DMS53 treated with DMSO at 0.1 percent for 48 hours (cell line): ENCODE data around the gene SART3.
"Not testable (repeated sequence)": the region's sequence is repeated elsewhere in the genome, so short reads cannot be mapped to it uniquely, and the experiment has no call there.

Source experiments
- DNase-seq: peaks from one replicate; lab custom pipeline; 2025; ENCODE audit not compliant: unreplicated experiment; lab: John Stamatoyannopoulos, UW

SART3 gene

GRCh38 chr12:108597559-108598471 lies 36.8 kb upstream of the SART3 start, which contains the start of gene TMEM119:
TMEM119 (minus strand) TSS chr12:108598084; CDS start chr12:108592383, 5,701 bp downstream.
- DNase-seq, result no peak

DNA sequence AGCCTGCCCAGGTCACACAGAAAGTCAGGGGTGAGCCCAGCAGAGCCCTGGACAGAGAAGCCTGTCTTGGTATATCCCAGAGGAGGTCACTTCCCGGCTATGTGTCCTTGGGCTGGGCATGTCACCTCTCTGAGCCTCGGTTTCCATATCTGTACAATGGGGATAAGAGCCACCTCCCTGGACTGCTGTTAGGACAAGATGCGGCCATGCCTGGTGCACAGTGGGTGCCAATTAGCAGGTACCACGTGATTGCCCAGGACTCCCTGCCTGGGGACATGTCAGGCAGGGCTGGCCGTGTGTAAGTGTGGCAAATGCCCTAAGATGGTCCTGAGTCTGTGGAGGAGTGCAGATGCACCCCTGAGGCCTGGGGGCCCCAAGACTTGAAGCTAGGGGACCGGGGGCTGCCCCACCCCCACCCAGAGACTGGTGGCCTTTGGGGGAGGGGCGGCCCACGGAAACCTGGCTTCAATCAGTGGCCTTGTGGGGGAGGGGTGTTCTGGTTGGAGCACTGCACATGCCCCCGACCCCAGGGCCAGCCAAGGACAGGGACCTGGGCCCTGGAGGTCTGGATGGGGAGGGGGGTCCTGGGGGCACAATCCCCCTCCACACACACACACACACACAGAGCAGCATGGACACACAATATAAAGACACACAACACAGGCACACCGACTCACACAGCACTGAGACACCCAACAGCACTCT lies 36.0 kb upstream of the SART3 start:
- no peak for DNase-seq

- DNase-seq, result no peak
Observed at GRCh38 chr12:108595711-108596647, 35.0 kb upstream of the SART3 start.

DNA sequence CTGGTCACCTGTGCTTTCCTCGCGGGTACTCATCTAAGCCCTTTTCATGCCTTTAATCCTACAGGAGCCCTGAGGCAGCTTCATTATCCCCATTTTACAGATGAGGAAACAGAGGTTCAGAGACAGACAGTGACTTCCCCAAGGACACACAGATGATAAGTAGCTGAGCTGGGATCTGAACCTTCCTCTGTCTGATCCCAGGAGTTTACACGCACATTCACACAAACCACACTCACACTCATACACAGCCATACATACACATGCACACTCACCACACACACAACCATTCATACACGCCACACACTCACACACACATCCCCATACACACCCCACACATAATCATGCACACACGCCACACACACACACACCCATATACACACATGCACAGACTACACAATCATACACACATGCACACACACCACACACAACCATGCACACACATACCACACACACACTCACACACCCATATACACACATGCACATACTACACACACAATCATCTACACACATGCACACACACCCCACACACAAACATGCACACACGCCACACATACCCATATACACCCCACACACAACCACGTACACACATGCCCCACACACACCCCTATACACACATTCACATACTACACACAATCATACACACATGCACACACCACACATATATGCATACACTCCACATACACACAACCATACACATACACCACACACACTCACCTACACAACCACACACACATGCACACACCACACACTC lies 34.2 kb upstream of the SART3 start:
- no peak for DNase-seq

GRCh38 chr12:108594323-108594903 lies 33.4 kb upstream of the SART3 start:
- no peak for DNase-seq

DNA sequence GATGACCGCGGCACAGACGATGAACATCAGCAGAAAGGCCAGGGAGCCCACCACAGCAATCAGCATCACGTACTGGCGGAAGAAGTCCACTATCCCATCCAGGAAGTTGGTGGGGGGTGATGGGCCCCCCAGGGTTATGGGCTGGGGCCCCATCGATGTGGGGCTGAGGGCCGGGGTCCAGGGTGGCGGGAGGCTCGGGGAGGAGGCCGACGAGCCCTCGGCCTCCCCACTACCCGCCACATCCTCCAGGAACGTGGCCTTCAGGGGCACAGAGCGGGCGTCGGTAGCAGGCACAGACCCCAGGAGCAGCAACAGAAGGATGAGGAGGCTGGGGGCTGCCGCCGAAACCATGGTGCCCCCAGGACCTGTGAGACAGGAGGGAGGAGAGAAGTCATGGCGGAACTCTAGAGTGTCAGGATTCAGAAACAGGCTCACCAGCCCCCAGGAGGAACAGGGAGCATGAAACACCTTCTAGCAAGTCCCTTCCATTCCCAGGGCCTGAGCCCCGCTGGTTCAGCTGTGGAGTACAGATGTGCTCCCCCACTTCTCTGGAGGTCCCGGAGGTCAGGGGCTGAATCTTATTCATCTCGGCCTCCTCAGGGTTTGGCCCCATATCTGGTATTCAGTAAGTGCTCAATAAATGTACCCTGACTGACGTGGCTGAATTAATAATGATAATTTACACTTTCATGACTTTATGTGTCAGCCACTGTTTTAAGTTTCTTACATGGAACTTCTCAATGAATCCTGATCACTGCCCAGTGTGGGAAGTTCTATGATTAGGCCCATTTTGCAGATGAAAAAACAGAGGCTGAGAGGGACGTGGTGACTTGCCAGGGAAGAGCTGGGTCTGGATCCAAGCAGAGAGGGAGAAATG lies 31.3 kb upstream of the SART3 start:
- DNase-seq, result no peak

DNA sequence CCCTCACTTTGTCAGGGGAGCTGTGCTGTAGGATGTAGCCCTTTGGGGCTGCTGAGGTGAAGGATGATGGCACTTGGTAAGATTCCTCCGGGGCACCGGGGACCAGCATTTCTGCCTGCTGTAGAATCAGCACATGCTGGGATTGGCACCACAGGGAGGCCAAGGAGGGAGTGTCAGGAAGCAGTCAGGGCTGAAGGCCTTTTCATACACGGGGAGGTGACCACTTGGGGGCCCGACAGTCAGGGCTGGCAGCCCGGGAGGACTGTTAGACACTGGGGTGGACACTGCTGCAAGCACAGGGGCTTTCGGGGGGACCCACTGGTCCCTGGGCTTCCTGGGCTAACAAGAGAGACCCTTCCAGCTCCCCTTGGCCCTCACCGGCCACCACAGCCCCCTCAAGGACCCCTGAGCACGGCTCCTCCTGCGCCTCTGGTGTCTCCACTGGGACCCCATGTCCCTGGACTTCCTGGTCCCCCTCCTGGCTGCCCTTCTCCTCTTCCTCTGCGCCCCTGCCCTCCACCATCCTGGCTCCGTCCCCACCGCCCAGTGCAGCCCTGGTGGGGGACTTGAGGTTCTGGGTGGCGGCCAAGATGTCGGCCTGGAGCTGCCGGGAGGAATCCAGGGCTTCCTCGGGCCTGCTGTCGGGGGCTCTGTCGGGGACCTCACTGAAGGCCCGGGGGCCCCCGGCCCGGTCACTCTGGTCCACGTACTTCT lies 30.5 kb upstream of the SART3 start:
- no peak for DNase-seq

GRCh38 chr12:108590463-108590862 lies 29.5 kb upstream of the SART3 start:
- not testable (repeated sequence) for DNase-seq

DNA sequence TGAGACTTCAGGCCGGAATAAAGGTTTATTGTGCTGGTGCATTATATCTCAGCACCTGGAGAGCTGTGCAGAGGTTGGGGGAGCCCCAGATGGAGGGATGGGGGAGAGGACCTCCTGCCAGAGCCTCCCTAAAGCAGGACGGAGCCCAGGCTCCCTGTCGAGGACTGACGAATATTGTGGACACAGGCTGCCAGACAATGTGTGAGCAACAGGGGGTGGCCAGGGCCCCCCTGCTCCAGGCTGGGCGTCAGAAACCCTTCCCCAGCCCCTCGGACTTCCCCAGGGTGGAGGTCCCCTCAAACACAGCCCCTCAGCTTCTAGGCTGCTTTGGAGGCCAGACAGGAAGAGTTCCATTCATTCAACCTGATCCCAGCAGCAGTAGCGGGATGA lies 28.9 kb upstream of the SART3 start:
- DNase-seq, result no peak

DNA sequence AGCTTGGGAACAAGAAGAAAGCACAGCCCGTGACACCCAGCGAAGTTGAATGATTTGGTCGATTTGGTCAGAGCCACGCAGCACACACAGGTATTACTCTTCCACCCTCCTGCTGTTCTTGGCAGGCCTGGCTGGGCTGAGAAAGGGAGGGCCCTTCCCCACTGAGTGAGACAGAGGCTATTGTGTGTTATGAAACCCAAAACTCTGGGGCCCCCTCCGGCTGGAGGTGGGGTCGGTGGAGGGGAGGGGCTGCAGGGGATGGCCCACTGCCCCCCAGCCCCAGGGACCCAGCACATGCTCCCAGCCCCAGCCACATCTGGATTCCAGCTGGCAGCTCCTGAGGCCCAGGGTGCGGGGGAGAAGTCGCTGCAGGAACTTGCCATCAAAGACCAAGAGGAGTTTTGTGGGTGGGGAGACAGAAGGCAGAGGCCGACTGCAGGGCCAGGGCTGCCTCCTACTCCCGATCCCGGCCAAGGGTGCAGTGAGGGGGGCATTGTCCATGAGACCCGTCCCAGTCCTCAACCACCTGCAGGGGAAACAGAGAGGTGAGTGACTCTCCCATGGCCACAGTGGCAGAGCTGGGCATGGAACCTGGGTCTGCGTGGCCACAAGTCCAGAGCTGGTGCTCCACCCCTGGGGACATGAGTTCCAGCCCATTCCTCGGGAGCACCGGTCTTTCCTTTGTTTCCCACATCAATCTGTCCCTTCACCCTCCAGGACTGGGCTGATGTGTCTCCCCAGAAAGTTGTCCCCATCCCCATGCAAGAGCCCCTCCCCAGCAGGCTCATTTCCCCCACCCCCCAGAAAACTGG lies 28.3 kb upstream of the SART3 start:
- DNase-seq, result no peak

DNA sequence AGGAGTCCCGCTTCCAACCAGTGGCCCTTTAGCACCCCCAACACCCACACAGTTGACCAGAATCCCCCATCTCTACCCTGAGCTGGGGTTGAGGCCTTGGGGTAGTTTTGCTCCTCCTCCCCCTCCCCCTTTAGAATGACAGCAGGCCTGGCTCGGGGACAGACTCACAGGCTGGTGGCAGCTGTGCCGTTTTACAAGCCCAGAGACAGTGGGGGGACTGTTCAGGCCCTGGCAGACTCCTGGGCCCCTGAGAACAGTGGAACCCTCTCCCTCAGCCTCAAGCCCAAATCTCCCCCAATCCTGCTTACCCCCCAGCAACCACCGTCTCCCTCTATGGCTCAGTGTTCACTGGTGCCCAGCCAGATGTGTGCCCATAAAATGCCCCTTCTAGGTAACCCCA lies 26.9 kb upstream of the SART3 start:
- DNase-seq, result no peak

GRCh38 chr12:108586306-108586705 lies 25.3 kb upstream of the SART3 start:
- DNase-seq, result no peak

DNA sequence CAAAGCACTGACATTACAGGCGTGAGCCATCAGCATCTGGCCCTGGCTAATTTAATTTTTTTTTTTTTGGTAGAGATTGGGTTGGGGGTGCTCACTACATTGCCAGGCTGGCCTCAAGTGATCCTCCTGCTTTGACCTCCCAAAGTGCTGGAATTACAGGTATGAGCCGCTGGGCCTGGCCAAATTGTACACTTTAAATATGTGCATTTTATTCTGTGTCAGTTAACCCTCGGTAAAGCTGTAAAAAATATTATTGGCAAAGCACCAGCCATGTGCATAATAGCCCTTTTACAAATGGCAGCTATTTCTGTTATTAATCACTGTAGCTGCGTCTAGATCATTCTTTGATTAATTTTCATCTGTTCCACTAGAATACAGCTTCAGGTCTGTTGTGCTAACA lies 24.9 kb upstream of the SART3 start:
- DNase-seq, result no peak

DNA sequence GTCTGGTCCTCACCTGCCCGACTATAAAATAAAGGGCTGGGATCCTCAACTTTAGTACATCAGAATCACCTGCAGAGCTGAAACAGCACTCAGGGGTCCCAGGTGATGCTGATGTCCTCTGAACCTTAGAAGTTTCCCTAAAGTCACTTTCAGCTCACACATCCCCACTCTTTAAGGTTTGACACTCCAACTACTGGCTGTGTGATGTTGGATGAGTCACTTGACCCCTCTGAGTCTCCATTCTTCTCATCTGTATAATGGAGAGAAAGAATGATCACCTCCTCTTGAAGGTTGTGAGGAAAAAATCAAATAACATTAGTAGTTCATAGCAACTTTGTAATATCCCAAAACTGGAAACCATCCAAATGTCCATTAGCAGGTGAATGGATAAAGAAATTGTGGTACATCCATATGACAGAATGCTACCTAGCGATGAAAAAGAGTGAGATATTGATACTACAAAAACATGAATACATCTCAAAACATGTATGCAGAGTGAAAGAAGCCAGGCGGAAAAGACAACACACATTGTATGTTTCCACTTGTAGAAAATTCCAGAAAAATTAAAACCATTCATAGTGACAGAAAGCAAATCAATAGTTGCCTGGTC lies 23.6 kb upstream of the SART3 start:
- DNase-seq, result no peak

- DNase-seq, result no peak
Observed at GRCh38 chr12:108583991-108584390, 23.0 kb upstream of the SART3 start.

DNA sequence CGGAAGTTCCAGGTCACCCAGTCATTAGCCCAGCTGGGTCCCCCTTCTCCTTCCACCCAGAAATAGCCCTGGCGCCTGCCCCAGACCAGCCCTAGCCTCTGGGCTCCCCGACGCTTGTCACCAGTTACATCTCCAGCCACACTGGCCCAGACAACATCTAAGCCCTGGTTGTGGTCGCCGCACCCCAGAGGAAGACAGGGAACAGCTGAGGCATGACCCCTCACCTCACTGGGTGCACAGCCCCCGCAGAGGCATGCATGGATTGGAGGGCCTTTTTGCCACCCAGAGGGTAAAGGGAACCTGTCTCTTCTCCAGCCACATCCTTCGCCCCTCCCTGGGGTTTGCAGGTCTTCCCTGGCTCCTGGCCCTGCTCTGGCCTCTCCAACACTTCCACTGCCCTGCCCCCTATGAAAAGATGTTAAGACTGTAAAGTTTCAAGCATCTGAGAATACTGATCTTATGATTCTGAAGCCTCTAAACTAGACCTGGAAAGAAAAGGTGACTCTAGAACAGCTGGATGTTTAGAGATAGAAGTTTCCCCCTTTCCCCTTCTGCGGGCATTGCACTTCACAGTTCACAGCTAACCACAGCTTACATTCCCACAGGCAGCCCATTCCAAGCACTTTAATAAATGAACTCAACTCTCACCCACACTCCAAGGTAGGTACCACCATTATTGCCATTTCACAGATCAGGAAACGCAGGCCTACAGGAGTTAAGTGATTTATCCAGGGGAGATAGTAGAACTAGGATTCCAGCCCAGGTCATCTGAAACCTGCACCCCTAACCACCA lies 22.2 kb upstream of the SART3 start:
- no peak for DNase-seq
